ENCODE data around the gene ZNF148.

The ZNF148 gene

GRCh38 chr3:125194061-125194848, 180.9 kb downstream of the ZNF148 start:
- in situ Hi-C loops (cut with MboI; ENCODE audit: low sequenced_read_pairs): no loop called here

GRCh38 chr3:125192190-125193035, 182.7 kb downstream of the ZNF148 start:
- in situ Hi-C loops (cut with MboI; ENCODE audit: low sequenced_read_pairs): no loop called here

GRCh38 chr3:125191730-125192129, 183.4 kb downstream of the ZNF148 start:
- in situ Hi-C loops (cut with MboI; ENCODE audit: low sequenced_read_pairs): no loop called here

GRCh38 chr3:125191256-125191655, 183.9 kb downstream of the ZNF148 start:
- in situ Hi-C loops (cut with MboI; ENCODE audit: low sequenced_read_pairs): no loop called here

- in situ Hi-C loops (cut with MboI; ENCODE audit: low sequenced_read_pairs): no loop called here
Observed at GRCh38 chr3:125190786-125191185, 184.3 kb downstream of the ZNF148 start.

DNA sequence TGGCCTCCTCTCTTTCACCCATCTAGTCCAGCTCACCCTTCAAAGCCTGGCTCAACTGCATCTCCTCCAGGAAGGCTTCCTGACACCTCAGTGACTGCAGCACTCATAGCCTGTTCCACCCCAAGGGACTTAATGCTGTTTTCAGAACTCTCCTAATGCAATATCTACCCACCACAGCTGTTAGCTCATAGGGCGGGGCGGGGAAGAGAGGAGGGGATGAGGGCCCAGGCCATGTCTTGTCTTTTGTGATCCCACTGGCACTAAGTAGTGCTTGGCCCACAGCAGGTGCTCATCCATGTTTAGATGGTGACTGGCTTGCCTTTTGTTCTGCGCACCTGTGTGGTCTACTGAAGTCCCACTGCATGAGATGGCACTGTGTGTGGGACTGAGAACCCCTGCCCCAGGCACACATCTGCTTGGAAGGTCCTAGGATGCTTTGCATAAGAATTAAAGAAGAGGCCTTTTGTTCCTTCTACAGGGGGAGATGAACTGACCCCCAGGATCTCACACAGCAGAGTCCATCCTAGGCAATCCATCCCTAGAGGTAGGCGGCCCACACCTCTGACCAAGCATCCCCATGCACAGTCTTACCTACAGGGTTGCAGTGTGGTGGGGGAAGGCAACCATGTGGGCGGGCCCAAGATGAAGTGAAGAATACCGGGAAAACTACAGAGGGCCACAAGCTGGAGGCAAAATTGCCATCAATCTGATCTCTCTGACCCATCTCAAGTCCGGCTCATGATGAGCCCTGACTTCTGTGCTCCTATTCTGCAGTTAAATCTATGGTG, 185.6 kb downstream of the ZNF148 start:
- in situ Hi-C loops (cut with MboI; ENCODE audit: low sequenced_read_pairs): no loop called here

- in situ Hi-C loops (cut with MboI; ENCODE audit: low sequenced_read_pairs): no loop called here
Observed at GRCh38 chr3:125188955-125189354, 186.2 kb downstream of the ZNF148 start.

DNA sequence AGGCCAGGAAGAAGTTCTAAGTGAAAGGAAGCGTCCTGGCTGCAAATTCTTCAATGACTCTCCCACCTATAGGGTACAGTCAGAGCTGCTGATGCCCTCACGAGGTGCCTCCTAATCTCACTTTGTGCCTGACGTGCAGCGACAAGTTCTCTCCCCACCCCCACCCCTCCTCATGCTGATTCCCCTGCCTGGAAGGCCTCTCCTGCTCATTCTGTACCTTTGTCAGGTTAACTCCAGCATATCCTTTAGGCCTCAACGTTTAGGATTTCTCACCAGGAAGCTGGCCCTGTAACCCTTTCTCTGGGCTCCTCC, 187.6 kb downstream of the ZNF148 start:
- in situ Hi-C loops (cut with MboI; ENCODE audit: low sequenced_read_pairs): no loop called here

- in situ Hi-C loops (cut with MboI; ENCODE audit: low sequenced_read_pairs): no loop called here
Observed at GRCh38 chr3:125186800-125187598, 188.1 kb downstream of the ZNF148 start.

GRCh38 chr3:125186261-125186787, 188.8 kb downstream of the ZNF148 start:
- in situ Hi-C loops (cut with MboI; ENCODE audit: low sequenced_read_pairs): no loop called here

- in situ Hi-C loops (cut with MboI; ENCODE audit: low sequenced_read_pairs): no loop called here
Observed at GRCh38 chr3:125185805-125186204, 189.3 kb downstream of the ZNF148 start.

DNA sequence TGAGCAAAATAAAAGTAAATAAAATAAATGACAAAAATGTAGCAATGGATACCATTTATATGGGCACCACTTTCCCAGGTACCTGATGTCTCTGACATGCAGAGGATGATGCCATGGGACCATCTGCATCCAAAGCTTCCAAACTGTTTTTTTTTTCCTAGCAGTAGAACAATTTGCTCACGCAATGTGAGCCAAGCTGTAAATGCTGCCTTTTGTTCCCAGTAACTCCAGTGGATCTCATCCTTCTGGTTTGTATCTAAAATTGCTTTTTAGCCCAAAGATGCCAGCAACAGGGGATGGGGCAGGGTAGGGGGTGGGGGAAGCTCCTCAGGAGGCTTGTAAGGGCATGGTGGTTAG, 195.3 kb downstream of the ZNF148 start:
- in situ Hi-C loops (cut with MboI; ENCODE audit: low sequenced_read_pairs): no loop called here

DNA sequence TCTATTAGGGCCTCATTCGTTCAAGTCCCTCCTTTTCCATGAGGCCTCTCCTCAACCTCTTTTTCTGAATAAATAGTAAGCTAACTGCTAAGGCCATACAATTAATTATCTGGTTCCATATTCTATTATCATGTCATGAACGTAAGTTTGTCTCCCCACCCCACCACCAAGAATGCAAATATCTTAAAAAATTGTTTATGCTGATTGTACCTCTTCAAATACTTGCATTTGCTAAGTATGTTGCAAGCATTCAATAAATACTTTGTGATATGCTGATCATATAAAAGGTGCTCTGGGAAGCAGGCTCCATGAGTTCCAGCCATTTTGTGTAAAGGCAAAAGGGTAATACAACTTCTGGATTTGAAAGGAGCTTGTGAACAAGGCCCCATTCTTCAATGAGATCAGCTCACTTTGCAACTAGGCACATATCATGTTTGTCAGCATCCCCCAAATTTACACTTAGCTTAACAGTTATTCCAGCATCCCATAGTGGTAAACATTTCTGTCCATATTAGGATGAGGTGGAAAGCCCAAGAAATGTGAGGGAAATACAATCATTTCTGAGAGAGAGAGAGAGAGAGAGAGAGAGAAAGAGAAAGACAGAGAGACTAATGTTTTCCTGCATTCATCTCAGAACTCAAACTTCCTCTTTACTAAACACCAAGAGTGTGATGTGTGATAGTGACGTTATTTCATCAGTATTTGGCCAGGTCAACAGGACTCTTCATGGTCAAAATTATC, 195.8 kb downstream of the ZNF148 start:
- in situ Hi-C loops (cut with MboI; ENCODE audit: low sequenced_read_pairs): no loop called here

GRCh38 chr3:125177746-125178145, 197.4 kb downstream of the ZNF148 start:
- in situ Hi-C loops (cut with MboI; ENCODE audit: low sequenced_read_pairs): no loop called here

Measured in HL-60/S4 treated with retinoic acid at 250 ng/mL for 4 days and 3 days (cell line).